AG04449 (cell line): ENCODE measurements around the gene MS4A13.
"Not testable (repeated sequence)": the region's sequence is repeated elsewhere in the genome, so short reads cannot be mapped to it uniquely, and the experiment has no call there.

ENCODE experiments used
- CTCF ChIA-PET: fragments of 350-600 bp; formaldehyde crosslinking; extraction: SDS; loops from one replicate; lab custom pipeline; 2021; ENCODE audit warnings: antibody characterized with exemption; lab: Yijun Ruan, JAX
- POLR2A ChIA-PET: fragments of 400-600, 350-600 bp; formaldehyde crosslinking; extraction: SDS; loops from one replicate; lab custom pipeline; 2020; ENCODE audit warnings: antibody characterized with exemption, inconsistent platforms; lab: Yijun Ruan, JAX
- DNase-seq: peaks from one replicate; pipeline ENCODE4 v3.0.0-alpha.2; 2010; ENCODE audit warnings: low read depth, low spot score
- H3K4me3 ChIP-seq: 2 replicates; pipeline ENCODE4 v1.5.1; 2011; ENCODE audit warnings: low read depth, mild to moderate bottlenecking, control low read depth, low read length
- CTCF ChIP-seq: IDR thresholded peaks from one replicate; pipeline ENCODE4 v1.5.1; 2011; ENCODE audit warnings: mild to moderate bottlenecking, moderate library complexity, low read length, control low read depth, inconsistent platforms; ENCODE audit not compliant: insufficient read depth; ENCODE audit errors: missing control alignments

MS4A13 gene

GRCh38 chr11:60504219-60504905 lies 10.8 kb upstream of the MS4A13 start:
- DNase-seq = no peak
- no peak for TF ChIP-seq CTCF
- ChIA-PET POLR2A (no interaction called here), CTCF (no interaction called here)
- H3K4me3 ChIP-seq = no peak overlapping the region

- POLR2A ChIA-PET, H3K4me3 ChIP-seq, DNase-seq, CTCF ChIA-PET: not testable (repeated sequence)
Measured at GRCh38 chr11:60509609-60510008, 5.6 kb upstream of the MS4A13 start.

GRCh38 chr11:60510209-60510608 lies 5.0 kb upstream of the MS4A13 start:
- DNase-seq, CTCF ChIA-PET, POLR2A ChIA-PET, H3K4me3 ChIP-seq: not testable (repeated sequence)

GRCh38 chr11:60511393-60511792 lies 3.8 kb upstream of the MS4A13 start:
- DNase-seq = no peak
- H3K4me3 ChIP-seq = no peak overlapping the region
- POLR2A ChIA-PET = no interaction called here
- CTCF ChIA-PET = no interaction called here
- no peak for TF ChIP-seq CTCF

- no peak for DNase-seq
- H3K4me3 ChIP-seq = no peak overlapping the region
- CTCF ChIA-PET = no interaction called here
- no peak for TF ChIP-seq CTCF
- POLR2A ChIA-PET = no interaction called here
Measured at GRCh38 chr11:60512651-60513225, 2.5 kb upstream of the MS4A13 start.

DNA sequence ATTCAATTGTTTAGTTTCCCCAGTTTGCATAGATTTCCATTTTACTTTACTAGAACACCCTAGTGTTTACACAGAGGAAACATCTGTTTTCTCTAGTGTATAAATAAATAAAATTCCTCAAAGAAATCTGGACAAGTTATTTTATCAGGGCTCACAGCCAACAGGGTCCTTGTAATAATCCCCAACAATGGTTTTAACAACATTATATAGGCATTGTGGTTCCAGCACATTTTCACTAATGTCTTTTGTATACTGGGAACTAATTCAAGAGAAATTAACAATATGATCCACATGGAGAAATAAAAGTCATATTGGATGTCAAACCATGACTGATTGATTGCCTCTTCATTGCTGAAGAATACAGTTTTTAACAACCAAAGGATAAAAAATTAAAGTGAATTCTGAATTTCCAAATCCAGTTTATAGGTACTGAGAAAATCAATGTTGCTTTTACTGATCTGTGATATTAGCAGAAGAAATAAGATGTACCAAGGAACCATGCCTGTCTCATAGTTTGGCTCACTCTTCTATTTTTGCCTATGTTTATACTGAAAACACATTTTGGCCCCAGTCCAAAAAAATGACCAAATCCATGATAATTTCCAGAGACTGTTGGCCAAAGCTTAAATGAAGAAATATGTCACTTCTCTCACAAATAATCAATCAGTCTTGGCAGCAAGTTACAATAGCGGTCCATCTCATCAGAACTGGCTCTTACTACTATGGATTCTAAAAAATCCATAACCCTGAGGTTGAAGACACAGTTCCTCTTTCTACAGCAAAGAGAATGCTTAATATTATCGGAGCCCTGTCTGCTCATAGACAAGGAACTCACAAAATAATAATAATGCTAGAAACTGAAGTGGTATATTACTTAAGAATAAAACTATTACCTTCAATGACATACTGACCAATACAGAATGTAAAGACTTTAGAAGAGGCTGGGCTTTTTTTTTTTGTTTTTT lies 1.4 kb upstream of the MS4A13 start:
- DNase-seq = no peak
- H3K4me3 ChIP-seq = no peak overlapping the region
- CTCF ChIA-PET = no interaction called here
- POLR2A ChIA-PET = no interaction called here
- no peak for TF ChIP-seq CTCF

- ChIA-PET POLR2A (no interaction called here), CTCF (no interaction called here)
- TF ChIP-seq CTCF = no peak
- DNase-seq = no peak
- no peak overlapping the region for H3K4me3 ChIP-seq
Measured at GRCh38 chr11:60528465-60528864, 13.3 kb downstream of the MS4A13 start.
